ENCODE results near the gene SELENOW.
"Not testable (repeated sequence)": the region's sequence is repeated elsewhere in the genome, so short reads cannot be mapped to it uniquely, and the experiment has no call there.

SELENOW gene

GRCh38 chr19:47787307-47787706, 8.8 kb downstream of the SELENOW start:
- not testable (repeated sequence) for DNase-seq

- DNase-seq: not testable (repeated sequence)
These were observed 11.3 kb downstream of the SELENOW start for GRCh38 chr19:47789811-47790210.

- peak; percentile 45 to 83 for DNase-seq
These were observed 11.9 kb downstream of the SELENOW start for GRCh38 chr19:47790398-47790814.

GRCh38 chr19:47792616-47793015, 14.1 kb downstream of the SELENOW start:
- no peak for DNase-seq

GRCh38 chr19:47794526-47794925, 16.0 kb downstream of the SELENOW start:
- peak in 1 of 2 experiments; percentile 12 for DNase-seq

GRCh38 chr19:47796785-47797184, 18.3 kb downstream of the SELENOW start:
- no peak for DNase-seq

- DNase-seq: no peak
These were observed 19.7 kb downstream of the SELENOW start for GRCh38 chr19:47797996-47798903.

GRCh38 chr19:47798904-47799266, 20.4 kb downstream of the SELENOW start:
- no peak for DNase-seq

- DNase-seq: no peak
These were observed 22.8 kb downstream of the SELENOW start for GRCh38 chr19:47801270-47801669.

- DNase-seq: no peak
These were observed 24.1 kb downstream of the SELENOW start for GRCh38 chr19:47802521-47803043.

GRCh38 chr19:47803148-47803547, 24.6 kb downstream of the SELENOW start:
- not testable (repeated sequence) for DNase-seq

- DNase-seq: not testable (repeated sequence)
These were observed 25.2 kb downstream of the SELENOW start for GRCh38 chr19:47803671-47804070.

GRCh38 chr19:47804451-47804850, 25.9 kb downstream of the SELENOW start, which contains the start of gene TPRX1:
Gene TPRX1 (minus strand): TSS chr19:47804551. CDS start chr19:47804539, 12 bp downstream.
- not testable (repeated sequence) for DNase-seq

- no peak for DNase-seq
These were observed 26.8 kb downstream of the SELENOW start for GRCh38 chr19:47805313-47805712.

GRCh38 chr19:47806435-47806834, 27.9 kb downstream of the SELENOW start:
- no peak for DNase-seq

- peak; percentile 43 to 80 for DNase-seq
These were observed 34.9 kb downstream of the SELENOW start for GRCh38 chr19:47813304-47813994.

- DNase-seq: no peak
These were observed 35.5 kb downstream of the SELENOW start for GRCh38 chr19:47813995-47814328.

- not testable (repeated sequence) for DNase-seq
These were observed 37.8 kb downstream of the SELENOW start for GRCh38 chr19:47816270-47816669.

- DNase-seq: not testable (repeated sequence)
These were observed 39.7 kb downstream of the SELENOW start for GRCh38 chr19:47818221-47818620.

- no peak for DNase-seq
These were observed 41.4 kb downstream of the SELENOW start for GRCh38 chr19:47819858-47820257.

GRCh38 chr19:47820410-47820809, 41.9 kb downstream of the SELENOW start:
- no peak for DNase-seq

- DNase-seq: no peak
These were observed 43.0 kb downstream of the SELENOW start, which contains the start of gene CRX for GRCh38 chr19:47821460-47822020. Gene CRX (plus strand): TSS chr19:47821937. CDS start chr19:47834444, 12,507 bp downstream.

GRCh38 chr19:47824396-47824795, 45.9 kb downstream of the SELENOW start:
- no peak for DNase-seq

Measured in NCI-H526 (cell line).